Cardiac muscle cell (in vitro differentiated cells and primary cell): Measurements from ENCODE around the gene MIB2. TPM values are rescaled to one million over a fixed set of nuclear protein-coding genes. Genes with fewer than 3 reads are reported as not detected.
"Not testable (repeated sequence)": the region's sequence is repeated elsewhere in the genome, so short reads cannot be mapped to it uniquely, and the experiment has no call there.

Experiments used
- DNase-seq, 2 donors: peaks; one replicate each; pipeline versions ENCODE4 v3.0.0 to v3.0.0-alpha.2; 2010 to 2017; ENCODE audit warnings: low read depth in 1 of 2, low spot score in 1 of 2
- H3K27ac ChIP-seq: fragments of 200-600 bp; sonication (generic); 2 replicates; pipeline ENCODE4 v1.5.1; 2016
- H3K27me3 ChIP-seq: fragments of 200-600 bp; sonication (generic); 2 replicates; pipeline ENCODE4 v1.6.0; 2016; ENCODE audit warnings: control low read depth
- H3K36me3 ChIP-seq: fragments of 200-600 bp; sonication (generic); 2 replicates; pipeline ENCODE4 v1.5.1; 2016; ENCODE audit warnings: control low read depth
- H3K4me1 ChIP-seq: fragments of 200-600 bp; sonication (generic); 2 replicates; pipeline ENCODE4 v1.8.1; 2017; ENCODE audit warnings: low read depth, mild to moderate bottlenecking, mixed run types
- H3K4me3 ChIP-seq: fragments of 200-600 bp; sonication (generic); 2 replicates; pipeline ENCODE4 v1.5.1; 2016; ENCODE audit warnings: mild to moderate bottlenecking
- H3K9me3 ChIP-seq: fragments of 200-600 bp; sonication (generic); 2 replicates; pipeline ENCODE4 v1.5.1; 2017; ENCODE audit warnings: low read depth, mild to moderate bottlenecking, control low read depth
- polyA plus RNA-seq: library from polyadenylated mRNA; unstranded; fragments of >200 nt; fragmentation: Nextera tagmentation; extraction: Ambion mirVana; gene quantifications from 2 replicates; pipeline ENCODE4 v1.2.1, GENCODE V29; 2016
- total RNA-seq: library from RNA; depleted of rRNA; stranded (reverse); fragments of >200 nt; gene quantifications from 2 replicates; pipeline ENCODE4 v1.2.3, GENCODE V29; 2016
- TF ChIP-seq, protein P1 (sequence below): IDR thresholded peaks from 2 replicates; pipeline ENCODE4 v1.5.1; 2012; ENCODE audit warnings: low read depth, mild to moderate bottlenecking, low read length

Gene MIB2
- total and polyA plus RNA-seq, 2 experiments from 2014 or later: 168 to 248 TPM

DNA sequence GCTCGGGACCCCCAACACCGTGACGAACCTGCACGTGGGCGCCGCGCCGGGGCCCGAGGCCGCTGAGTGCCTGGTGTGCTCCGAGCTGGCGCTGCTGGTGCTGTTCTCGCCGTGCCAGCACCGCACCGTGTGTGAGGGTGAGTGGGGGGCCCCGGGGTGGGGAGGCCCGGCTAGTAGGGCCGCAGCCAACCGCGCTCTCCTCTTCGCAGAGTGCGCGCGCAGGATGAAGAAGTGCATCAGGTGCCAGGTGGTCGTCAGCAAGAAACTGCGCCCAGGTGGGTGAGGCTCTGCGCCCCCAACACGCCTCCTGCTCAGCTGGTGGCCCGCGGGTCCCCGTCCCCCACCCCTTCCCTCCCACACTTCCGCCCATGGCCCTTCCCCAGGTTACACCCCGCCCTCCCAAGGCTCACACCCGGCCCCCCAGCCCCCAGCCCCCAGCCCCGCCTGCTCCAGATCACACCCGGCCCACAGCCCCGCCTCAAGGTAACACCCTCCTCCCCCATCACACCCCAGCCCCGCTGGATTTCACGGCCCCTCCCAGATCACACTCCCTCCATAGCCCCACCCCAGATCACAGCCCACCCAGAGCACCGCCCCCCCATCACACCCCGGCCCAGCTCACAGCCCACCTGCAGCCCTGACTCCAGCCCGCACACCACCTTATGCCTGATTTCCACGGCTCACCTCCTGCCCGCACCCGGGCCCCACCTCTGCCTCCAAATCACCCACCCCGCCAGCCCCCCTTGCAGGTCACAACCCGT is 14.3 kb downstream of the MIB2 start:
- DNase-seq: no peak

DNA sequence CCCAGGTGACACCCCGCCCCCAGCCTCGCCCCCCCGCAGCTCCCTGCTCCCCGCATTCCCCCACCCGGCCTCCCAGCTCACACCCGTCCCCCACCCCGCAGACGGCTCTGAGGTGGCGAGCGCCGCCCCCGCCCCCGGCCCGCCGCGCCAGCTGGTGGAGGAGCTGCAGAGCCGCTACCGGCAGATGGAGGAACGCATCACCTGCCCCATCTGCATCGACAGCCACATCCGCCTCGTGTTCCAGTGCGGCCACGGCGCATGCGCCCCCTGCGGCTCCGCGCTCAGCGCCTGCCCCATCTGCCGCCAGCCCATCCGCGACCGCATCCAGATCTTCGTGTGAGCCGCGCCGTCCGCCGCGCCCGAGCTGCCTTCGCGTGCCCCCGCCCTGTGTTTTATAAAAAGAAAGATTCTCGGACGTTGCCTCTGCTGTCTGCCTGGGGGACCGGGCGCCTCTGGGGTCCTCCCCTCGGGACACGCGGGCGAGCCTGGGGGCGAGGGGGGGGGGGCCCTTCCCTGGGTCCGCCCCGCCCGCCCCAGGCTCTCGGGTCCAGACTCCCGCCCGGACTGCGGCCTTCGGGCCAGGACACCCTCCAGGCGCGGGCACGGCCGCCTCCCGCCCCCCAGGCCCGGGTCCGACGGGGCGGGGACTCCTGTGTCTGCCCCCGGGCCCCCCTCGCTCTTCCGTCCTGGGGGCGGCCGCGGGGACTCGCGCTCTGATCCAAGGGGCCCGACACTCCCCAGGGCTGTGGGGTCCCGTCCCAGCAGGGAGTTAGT is 15.1 kb downstream of the MIB2 start:
- Histone ChIP-seq H3K27ac (no peak overlapping the region), H3K27me3 (peaks cover 35% of the 10 kb centered on the region), H3K4me3 (no peak overlapping the region), H3K9me3 (no peaks in the 10 kb centered on the region), H3K4me1 (peaks cover 13% of the 10 kb centered on the region), H3K36me3 (peaks cover 8% of the 10 kb centered on the region)
- TF ChIP-seq, protein P1, sequence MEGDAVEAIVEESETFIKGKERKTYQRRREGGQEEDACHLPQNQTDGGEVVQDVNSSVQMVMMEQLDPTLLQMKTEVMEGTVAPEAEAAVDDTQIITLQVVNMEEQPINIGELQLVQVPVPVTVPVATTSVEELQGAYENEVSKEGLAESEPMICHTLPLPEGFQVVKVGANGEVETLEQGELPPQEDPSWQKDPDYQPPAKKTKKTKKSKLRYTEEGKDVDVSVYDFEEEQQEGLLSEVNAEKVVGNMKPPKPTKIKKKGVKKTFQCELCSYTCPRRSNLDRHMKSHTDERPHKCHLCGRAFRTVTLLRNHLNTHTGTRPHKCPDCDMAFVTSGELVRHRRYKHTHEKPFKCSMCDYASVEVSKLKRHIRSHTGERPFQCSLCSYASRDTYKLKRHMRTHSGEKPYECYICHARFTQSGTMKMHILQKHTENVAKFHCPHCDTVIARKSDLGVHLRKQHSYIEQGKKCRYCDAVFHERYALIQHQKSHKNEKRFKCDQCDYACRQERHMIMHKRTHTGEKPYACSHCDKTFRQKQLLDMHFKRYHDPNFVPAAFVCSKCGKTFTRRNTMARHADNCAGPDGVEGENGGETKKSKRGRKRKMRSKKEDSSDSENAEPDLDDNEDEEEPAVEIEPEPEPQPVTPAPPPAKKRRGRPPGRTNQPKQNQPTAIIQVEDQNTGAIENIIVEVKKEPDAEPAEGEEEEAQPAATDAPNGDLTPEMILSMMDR: no peak
- peak; percentile 62 to 91 for DNase-seq

More for the DNA sequence above, 14.3 kb downstream of the MIB2 start:
- TF ChIP-seq, protein P1: no peak
- H3K4me3 ChIP-seq: no peak overlapping the region
- peaks cover 35% of the 10 kb centered on the region for H3K27me3 ChIP-seq
- H3K4me1 ChIP-seq: peaks cover 18% of the 10 kb centered on the region
- H3K9me3 ChIP-seq: no peaks in the 10 kb centered on the region
- peaks cover 8% of the 10 kb centered on the region for H3K36me3 ChIP-seq
- H3K27ac ChIP-seq: no peak overlapping the region

DNA sequence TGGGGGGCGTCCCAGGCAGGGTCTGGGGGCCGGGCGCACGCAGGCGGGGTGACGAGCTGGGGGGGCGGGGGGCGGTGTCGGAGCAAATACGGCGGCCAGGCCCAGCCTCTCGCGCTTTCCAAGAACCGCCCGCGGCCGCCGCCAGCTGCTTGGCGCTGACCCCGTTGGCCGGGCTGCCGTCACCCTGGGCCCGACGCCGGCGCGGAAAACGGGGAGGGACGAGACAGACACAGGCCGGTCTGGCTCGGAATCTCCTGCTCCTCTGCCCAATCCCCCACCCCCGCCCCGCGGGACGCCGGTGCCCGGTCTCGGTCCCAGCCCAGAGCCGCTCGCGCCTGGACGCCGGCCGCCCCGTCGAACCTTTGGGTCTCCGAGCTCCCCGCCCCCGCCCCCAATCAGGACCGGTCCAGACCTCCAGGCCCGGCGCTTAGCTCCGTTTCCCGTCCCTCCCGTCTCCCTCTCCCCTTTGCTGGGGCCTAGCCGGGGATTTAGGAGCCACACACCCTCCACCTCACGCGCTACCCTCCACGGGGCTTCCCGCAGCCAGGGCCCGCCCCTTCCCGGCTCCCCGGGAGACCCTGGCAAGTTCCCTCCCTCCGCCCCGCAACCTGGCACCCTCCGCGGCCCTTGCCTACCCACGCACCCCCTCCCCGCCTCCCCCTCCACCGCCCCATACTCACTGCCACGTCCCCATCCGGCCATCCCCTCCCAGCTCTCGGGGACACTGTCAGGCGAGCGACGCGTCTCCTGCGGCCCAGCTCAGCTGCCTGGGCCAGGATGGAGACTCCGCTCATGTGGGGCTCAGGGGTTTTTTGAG is 15.9 kb downstream of the MIB2 start:
- DNase-seq: peak; percentile 15 to 80

DNA sequence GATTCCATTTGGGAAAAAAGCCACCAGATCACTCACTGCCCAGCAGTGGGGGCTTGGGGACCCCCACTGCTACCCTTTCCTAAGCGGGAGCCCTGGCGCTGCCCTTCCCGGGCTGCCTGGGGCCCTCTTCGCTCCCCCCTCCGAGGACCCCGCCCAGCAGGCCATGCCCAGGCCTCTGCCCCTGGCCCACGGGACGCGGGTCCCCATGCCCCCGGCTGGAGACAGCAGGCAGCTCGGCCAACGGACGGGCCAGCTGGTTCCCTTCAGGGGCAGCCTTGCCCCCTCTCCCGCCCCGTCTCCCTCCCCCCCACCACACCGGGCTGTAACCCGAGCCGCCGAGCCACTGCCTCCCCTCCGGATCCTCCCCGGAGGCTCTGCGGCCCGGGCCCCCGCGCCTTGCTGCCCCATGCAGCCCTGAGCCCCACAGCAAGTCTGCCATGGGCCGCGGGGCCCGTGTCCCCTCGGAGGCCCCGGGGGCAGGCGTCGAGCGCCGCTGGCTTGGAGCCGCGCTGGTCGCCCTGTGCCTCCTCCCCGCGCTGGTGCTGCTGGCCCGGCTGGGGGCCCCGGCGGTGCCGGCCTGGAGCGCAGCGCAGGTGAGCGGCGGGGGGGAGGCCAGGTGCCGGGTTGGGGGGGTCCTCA is 16.6 kb downstream of the MIB2 start, which contains the start of gene MMP23B:
TSS of gene MMP23B (plus strand) at position 392 of the 639 bp plus-strand sequence. CDS start at position 438, 46 bp downstream.
- TF ChIP-seq, protein P1: no peak
- Histone ChIP-seq H3K27me3 (peaks cover 35% of the 10 kb centered on the region), H3K27ac (no peak within 1 kb of the TSS), H3K36me3 (peaks cover 8% of the 10 kb centered on the region), H3K4me1 (peaks cover 5% of the 10 kb centered on the region), H3K9me3 (no peaks in the 10 kb centered on the region), H3K4me3 (peak within 1 kb of the TSS; percentile 13)
- peak; percentile 46 to 67 for DNase-seq

More for the DNA sequence above, 15.9 kb downstream of the MIB2 start:
- Histone ChIP-seq H3K4me3 (no peak overlapping the region), H3K9me3 (no peaks in the 10 kb centered on the region), H3K27ac (no peak overlapping the region), H3K36me3 (peaks cover 8% of the 10 kb centered on the region), H3K4me1 (peaks cover 5% of the 10 kb centered on the region), H3K27me3 (peaks cover 35% of the 10 kb centered on the region)
- TF ChIP-seq, protein P1: no peak

DNA sequence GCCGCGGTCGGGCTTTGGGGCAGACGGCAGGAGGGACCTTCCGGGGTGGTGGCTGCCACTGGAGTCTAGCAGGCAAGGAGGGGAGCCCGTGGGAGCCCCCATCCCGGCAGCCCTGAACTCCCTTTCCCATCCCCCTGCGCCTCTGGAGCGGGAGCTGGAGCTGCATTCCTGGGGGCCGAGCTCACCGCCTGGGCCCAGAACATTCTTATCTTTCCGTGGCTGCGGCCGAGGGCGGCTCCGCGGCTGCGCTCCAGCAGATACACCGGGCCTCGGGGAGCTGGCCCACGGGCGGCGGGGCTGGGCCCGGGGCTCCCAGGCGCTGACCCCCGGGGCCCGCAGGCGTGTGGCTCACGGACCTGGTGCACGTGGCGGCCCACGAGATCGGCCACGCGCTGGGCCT is 18.1 kb downstream of the MIB2 start:
- not testable (repeated sequence) for H3K9me3 ChIP-seq, H3K4me1 ChIP-seq, H3K27ac ChIP-seq, H3K36me3 ChIP-seq, H3K4me3 ChIP-seq, DNase-seq
- H3K27me3 ChIP-seq: peaks cover 35% of the 10 kb centered on the region

DNA sequence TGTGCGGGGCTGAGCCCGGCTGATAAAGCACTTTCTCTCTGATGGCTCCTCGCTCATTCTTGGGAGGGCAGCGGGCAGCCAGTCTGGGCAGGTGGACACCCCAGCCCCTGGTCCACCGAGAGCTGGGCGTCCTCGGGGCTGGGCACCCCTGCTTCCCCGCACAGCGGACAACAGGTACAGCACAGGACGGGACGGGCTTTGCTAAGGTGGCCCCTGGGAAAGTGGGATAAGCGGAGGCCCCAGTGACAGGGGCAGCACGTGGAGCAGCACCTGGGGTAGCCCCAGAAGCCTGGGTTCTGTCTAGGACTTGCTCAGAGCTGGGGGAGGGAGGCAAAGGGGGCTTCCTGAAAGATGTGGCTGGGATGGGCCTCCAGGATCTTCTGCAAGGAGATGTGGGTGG is 19.3 kb downstream of the MIB2 start:
- H3K4me1 ChIP-seq, DNase-seq: not testable (repeated sequence)

DNA sequence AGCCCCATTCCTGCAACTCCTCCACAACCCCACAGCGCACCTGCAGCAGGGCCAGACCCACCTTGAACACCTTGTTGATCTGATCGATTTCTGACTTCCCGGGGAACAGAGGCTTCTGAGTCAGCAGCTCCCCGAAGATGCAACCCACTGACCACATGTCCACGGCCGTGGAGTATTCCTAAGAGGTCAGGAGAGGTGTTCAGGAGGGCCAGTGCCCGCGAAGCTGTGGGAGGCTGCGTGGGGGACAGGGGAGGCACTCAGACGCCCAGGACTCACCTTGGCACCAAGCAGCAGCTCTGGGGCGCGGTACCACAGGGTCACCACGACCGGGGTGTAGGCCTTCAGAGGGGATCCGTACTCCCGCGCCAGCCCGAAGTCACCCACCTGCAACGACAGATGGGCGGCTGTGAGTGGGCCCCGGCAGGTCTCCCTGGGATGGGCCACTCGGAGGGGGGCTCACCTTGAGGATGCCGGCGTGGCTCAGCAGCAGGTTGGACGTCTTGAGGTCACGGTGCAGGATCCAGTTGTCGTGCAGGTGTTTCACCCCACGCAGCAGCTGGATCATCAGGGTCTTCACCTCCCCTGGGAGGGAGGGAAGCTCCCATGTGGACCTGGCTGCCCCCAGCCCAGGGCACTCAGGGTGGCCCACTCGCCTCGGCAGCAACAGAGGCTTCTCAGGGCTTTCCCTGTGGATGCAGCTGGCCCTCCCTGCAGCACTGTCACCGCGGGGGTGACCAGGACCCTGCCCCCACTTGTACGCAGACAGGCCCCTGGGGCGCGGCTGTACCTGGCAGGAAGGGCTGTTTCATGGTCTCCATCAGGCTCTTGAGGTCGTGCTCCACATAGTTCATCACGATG is 21.6 kb downstream of the MIB2 start:
- not testable (repeated sequence) for H3K36me3 ChIP-seq, H3K4me3 ChIP-seq, H3K4me1 ChIP-seq, H3K27me3 ChIP-seq, H3K9me3 ChIP-seq, H3K27ac ChIP-seq, DNase-seq

More for the DNA sequence above, 19.3 kb downstream of the MIB2 start:
- not testable (repeated sequence) for H3K4me3 ChIP-seq, H3K36me3 ChIP-seq, H3K9me3 ChIP-seq, H3K27ac ChIP-seq
- peaks cover 27% of the 10 kb centered on the region for H3K27me3 ChIP-seq

DNA sequence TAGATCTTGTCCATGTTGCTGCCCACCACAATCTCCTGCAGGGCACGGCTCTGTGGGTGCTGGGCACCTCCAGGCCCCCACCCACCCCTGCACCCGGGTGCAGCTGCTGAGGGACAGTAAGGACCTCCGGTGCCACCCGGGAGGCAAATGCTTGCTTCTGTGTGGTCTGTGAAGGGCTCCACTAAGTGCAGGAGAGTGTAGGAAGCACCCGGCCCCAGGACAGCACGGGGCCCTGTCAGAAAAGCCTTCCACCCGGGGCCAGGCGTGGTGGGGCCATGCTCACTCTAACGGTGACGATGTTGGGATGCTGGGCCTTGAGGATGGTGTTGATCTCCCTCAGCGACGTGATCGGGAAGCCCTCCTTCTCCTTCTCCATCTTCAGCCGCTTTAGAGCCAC is 22.2 kb downstream of the MIB2 start:
- not testable (repeated sequence) for H3K27ac ChIP-seq, H3K36me3 ChIP-seq, H3K4me3 ChIP-seq, H3K4me1 ChIP-seq, DNase-seq, H3K9me3 ChIP-seq, H3K27me3 ChIP-seq
